GM21515 (cell line): Measurements from ENCODE around the gene COMMD3.

ENCODE experiments used
- ATAC-seq: cut with Tn5 transposase; IDR thresholded peaks from one replicate; pipeline ENCODE4 v1.9.1; 2021; ENCODE audit not compliant: unreplicated experiment

The COMMD3 gene

DNA sequence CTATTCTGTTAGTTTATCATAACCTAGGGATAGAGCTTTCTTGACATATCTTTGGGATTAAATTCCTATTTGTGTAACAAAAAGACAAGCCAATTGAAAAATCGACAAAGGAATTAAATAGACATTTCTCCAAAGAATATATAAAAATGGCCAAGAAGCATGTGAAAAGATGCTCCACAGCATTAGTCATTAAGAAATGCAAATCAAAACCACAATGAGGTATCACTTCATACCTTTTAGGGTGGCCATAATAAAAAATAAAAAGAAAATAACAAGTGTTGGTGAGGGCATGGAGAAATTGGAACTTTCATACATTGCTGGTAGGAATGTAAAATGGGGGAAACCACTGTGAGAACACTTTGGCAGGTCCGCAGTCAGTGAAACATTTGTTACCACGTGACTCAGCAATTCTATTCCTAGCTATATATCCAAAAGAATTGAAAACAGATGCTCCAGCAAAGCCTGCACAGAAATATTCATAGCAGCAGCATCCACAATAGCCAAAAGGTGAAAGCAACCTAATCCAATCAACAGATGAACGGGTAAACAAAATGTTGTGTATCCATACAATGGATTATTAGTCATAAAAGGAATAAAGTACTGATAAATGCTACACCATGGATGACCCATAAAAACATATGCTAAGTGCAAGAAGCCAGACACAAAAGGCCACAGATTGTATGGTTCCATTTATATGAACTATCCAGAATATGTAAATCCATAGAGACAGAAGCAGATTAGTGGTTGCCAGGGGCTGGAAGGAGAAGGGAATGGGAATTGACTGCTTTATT, 49.7 kb downstream of the COMMD3 start:
- no peak for ATAC-seq

- ATAC-seq: no peak
These were observed 50.2 kb downstream of the COMMD3 start for GRCh38 chr10:22366435-22366703.

- ATAC-seq: no peak
These were observed 50.6 kb downstream of the COMMD3 start for GRCh38 chr10:22366771-22367170.

- ATAC-seq: no peak
These were observed 51.3 kb downstream of the COMMD3 start for GRCh38 chr10:22367471-22367870.

GRCh38 chr10:22368402-22368801, 52.2 kb downstream of the COMMD3 start:
- no peak for ATAC-seq

DNA sequence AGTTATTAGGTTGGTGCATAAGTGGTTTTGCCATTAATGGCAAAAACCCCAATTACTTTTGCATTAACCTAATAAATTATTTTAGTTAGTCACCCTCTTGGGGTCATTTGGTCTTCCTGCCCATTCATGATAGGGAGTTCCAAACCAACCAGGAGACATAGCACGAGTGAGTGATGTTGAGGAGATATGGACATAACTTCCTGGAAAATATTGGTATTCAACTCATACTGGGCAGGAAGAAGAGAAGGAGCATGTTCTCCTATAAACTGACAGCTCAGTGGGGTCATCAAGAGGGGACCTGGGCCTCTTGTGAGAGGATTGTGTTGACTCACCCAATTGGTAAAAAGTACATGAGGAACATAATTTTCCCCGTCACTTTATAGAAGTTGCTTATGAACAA, 52.8 kb downstream of the COMMD3 start:
- no peak for ATAC-seq

GRCh38 chr10:22369434-22370072, 53.4 kb downstream of the COMMD3 start:
- no peak for ATAC-seq
